A549 (cell line): ENCODE results near the gene SH2D3A.

Experiments used
- CTCF ChIP-seq: fragments of >200 bp; sonication (Bioruptor Twin); formaldehyde crosslinking; IDR thresholded peaks from 3 replicates; pipeline ENCODE4 v1.5.1; 2016
- HOXA7 ChIP-seq: fragments of 250-450 bp; sonication (Bioruptor Pico); IDR thresholded peaks from 2 replicates; pipeline ENCODE4 v1.5.0; 2020; ENCODE audit warnings: mild to moderate bottlenecking, moderate library complexity
- HOXB13 ChIP-seq: fragments of 250-450 bp; sonication (Bioruptor Pico); IDR thresholded peaks from 2 replicates; pipeline ENCODE4 v1.5.0; 2020; ENCODE audit warnings: low read depth, mild to moderate bottlenecking, moderate library complexity
- NR3C1 ChIP-seq: fragments of >200 bp; sonication (Bioruptor Twin); formaldehyde crosslinking; IDR thresholded peaks from 3 replicates; pipeline ENCODE4 v1.6.1; 2017
- POLR2A ChIP-seq: IDR thresholded peaks from 2 replicates; pipeline ENCODE4 v1.6.1; 2012; ENCODE audit warnings: mild to moderate bottlenecking, low read length

- no peak for TF ChIP-seq HOXB13
- TF ChIP-seq CTCF: no peak
- TF ChIP-seq POLR2A: no peak
- TF ChIP-seq NR3C1: no peak
- no peak for TF ChIP-seq HOXA7 (CRISPR knock-in tag)
These were observed 56.8 kb downstream of the SH2D3A start for GRCh38 chr19:6710273-6711077.
